ENCODE measurements around the gene MYO10. TPM values are rescaled to one million over a fixed set of nuclear protein-coding genes. Genes with fewer than 3 reads are reported as not detected.

The MYO10 gene
- total RNA-seq, 4 donors from 2014 or later: 21.0 to 29.8 (median 27.3) TPM

- DNase-seq: no peak
- H3K9me3 ChIP-seq: no peaks in the 10 kb centered on the region
- H3K27ac ChIP-seq: no peak overlapping the region
- no peak overlapping the region for H3K4me3 ChIP-seq
- WGBS, 2 donors: 48 to 58% methylated on average over 3 of the region's 3 CpGs
- TF ChIP-seq CTCF (IDR thresholded peaks at IDR 0.05) (no peak), POLR2A (IDR thresholded peaks at IDR 0.05) (no peak)
- H3K4me1 ChIP-seq: no peaks in the 10 kb centered on the region
- intact Hi-C loops (cut with DNase I): no loop called here
- H3K27me3 ChIP-seq: no peaks in the 10 kb centered on the region
- peaks cover 0 to 75% (median 0%) of the 10 kb centered on the region in 3 donors for H3K36me3 ChIP-seq
Observed at GRCh38 chr5:16691731-16692130, 244.4 kb downstream of the MYO10 start.

GRCh38 chr5:16690243-16690852 is 245.7 kb downstream of the MYO10 start:
- intact Hi-C loops (cut with DNase I): no loop called here
- H3K4me3 ChIP-seq: no peak overlapping the region
- TF ChIP-seq POLR2A (IDR thresholded peaks at IDR 0.05) (no peak), CTCF (IDR thresholded peaks at IDR 0.05) (peak in 5 of 6 experiments; percentile 27 to 62 (median 37))
- no peak for DNase-seq
- no peaks in the 10 kb centered on the region for H3K4me1 ChIP-seq
- no peaks in the 10 kb centered on the region for H3K9me3 ChIP-seq
- 63 to 67% methylated on average over 5 to 7 of the region's 7 CpGs for WGBS, 2 donors
- H3K27ac ChIP-seq: no peak overlapping the region
- H3K27me3 ChIP-seq: no peaks in the 10 kb centered on the region
- H3K36me3 ChIP-seq: peaks cover 0 to 88% (median 0%) of the 10 kb centered on the region in 3 donors

- intact Hi-C loops (cut with DNase I): no loop called here
- Histone ChIP-seq H3K36me3 (peaks cover 0 to 89% (median 0%) of the 10 kb centered on the region in 3 donors), H3K9me3 (no peaks in the 10 kb centered on the region), H3K27ac (no peak overlapping the region), H3K27me3 (no peaks in the 10 kb centered on the region), H3K4me1 (no peaks in the 10 kb centered on the region), H3K4me3 (no peak overlapping the region)
- TF ChIP-seq CTCF (IDR thresholded peaks at IDR 0.05) (no peak), POLR2A (IDR thresholded peaks at IDR 0.05) (no peak)
- DNase-seq: no peak
- 69 to 90% methylated on average over 2 of the region's 2 CpGs for WGBS, 2 donors
Observed at GRCh38 chr5:16687898-16688297, 248.2 kb downstream of the MYO10 start.

- H3K9me3 ChIP-seq: no peaks in the 10 kb centered on the region
- H3K36me3 ChIP-seq: peaks cover 6 to 100% (median 12%) of the 10 kb centered on the region in 3 donors
- no peaks in the 10 kb centered on the region for H3K27me3 ChIP-seq
- TF ChIP-seq CTCF (IDR thresholded peaks at IDR 0.05): no peak
- TF ChIP-seq POLR2A (IDR thresholded peaks at IDR 0.05): no peak
- no peak overlapping the region for H3K27ac ChIP-seq
- intact Hi-C loops (cut with DNase I): no loop called here
- no peaks in the 10 kb centered on the region for H3K4me1 ChIP-seq
- 75 to 77% methylated on average over 4 of the region's 4 CpGs for whole genome bisulfite sequencing, 2 donors
- DNase-seq: no peak
- no peak overlapping the region for H3K4me3 ChIP-seq
Observed at GRCh38 chr5:16685069-16685468, 251.0 kb downstream of the MYO10 start.

- intact Hi-C loops (cut with DNase I): no loop called here
- H3K27ac ChIP-seq: no peak overlapping the region
- H3K36me3 ChIP-seq: peaks cover 6 to 98% (median 25%) of the 10 kb centered on the region in 3 donors
- H3K9me3 ChIP-seq: no peaks in the 10 kb centered on the region
- no peaks in the 10 kb centered on the region for H3K4me1 ChIP-seq
- no peaks in the 10 kb centered on the region for H3K27me3 ChIP-seq
- TF ChIP-seq CTCF (IDR thresholded peaks at IDR 0.05) (no peak), POLR2A (IDR thresholded peaks at IDR 0.05) (no peak)
- H3K4me3 ChIP-seq: no peak overlapping the region
- 84 to 88% methylated on average over 11 to 13 of the region's 13 CpGs for WGBS, 2 donors
- no peak for DNase-seq
Observed at GRCh38 chr5:16681876-16682275, 254.2 kb downstream of the MYO10 start.
